GM19351 (cell line): ENCODE data around the gene NR3C2.
A peak's percentile ranks its signal among the peaks of the same experiment; 100 is the strongest.

Experiments used
- ATAC-seq: cut with Tn5 transposase; IDR thresholded peaks from one replicate; pipeline ENCODE4 v1.9.1; 2021; ENCODE audit warnings: mild to moderate bottlenecking, moderate library complexity; ENCODE audit not compliant: unreplicated experiment

NR3C2 gene

DNA sequence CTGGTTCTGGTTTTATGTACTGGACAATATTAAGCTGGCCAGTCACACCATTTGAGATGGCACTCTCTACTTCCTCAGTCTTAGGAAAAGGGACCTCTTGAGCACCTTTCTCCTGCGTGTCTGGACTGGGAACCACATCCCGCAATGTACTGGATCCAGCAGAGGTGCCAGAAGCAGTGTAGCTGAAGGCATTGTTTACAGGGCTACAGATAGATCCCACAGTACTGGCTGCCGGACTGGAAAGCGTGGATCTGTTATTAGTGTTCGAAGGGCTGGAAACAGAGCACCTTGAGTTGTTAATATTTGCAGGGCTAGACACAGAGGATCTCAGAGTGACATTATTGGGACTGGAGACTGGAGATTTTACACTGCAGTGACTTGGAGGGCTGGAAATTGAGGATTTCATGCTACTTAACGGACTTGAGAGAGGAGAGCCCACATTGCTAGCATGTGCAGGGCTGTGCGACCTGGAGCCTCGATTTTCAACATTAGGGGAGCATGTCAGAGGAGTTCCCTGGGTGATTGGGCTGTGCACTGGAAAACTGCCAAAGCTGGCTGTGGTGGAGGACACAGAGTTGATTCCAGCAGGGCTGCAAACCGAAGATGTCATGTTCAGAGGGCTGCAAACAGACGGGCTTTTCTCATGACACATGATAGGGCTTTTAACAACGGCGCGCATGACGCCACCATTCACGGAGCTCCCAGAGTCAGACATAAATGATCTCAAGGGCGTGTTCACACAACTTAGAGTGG, 6.4 kb downstream of the NR3C2 start:
- no peak for ATAC-seq

DNA sequence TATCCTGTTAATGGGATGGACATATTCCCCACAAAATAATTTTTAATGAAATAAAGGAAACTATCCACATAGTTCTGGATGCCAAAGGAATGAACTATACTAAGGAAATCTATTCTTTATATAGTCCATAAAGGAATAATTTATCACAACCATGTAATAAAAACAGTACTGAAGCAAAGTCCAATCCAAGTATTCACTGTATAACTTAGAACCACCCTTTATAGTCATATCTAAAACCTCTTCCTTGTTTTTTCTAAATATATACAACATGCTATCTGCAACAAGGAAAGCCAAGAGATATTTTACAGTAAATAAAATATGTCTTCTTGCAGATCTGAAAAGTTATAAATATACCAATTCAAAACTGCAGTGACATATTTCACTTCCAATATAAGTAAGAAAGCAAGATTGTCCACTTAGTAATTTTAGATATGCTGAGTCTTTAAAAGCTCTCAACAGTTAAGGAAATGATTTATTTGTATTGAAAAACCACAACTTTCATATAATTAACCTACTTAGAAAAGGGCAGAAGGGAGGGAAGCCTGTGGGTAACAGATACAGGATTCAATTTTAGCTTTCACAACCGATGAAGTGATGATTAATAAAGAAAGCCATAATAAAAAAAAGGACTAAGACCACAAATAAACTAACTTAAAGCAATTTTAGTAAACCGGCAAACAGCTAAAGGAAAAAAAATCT, 8.0 kb downstream of the NR3C2 start:
- ATAC-seq = no peak

DNA sequence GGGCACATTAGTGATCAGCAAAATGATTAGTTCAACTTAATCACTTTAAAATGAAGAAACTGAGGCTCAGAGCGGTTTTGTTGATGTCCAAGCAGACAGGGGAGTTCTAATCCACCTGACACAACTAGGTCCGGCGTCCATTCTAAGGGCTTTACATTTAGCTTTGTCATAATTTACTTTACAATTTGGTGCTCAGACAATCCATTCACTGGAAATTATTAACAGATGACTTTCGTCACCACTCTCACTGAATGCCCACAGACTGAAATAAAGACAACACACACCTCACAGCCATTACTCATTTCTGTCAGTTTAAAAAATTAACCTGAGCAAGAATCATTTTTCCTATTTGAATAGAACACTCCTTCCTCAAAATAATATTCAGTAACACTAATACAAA, 10.8 kb downstream of the NR3C2 start:
- no peak for ATAC-seq

DNA sequence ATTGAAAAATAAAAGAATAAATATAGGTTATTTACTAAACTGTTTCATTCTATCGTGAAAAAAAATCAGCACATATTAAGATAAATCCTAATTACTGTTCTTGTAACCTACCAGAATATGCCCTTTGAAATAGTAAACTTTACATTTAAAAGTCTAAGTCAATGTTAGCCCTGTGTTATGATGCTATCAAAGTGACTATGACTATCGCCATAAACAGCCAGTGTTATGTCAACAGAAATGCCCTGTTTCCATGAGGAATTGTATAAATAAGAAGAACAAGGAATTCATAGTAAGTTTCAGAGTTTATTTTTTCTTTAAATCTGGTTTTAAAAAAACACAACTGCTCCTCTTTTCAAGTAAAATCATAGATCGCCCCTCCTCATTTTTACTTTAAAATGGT, 11.4 kb downstream of the NR3C2 start:
- ATAC-seq = no peak

DNA sequence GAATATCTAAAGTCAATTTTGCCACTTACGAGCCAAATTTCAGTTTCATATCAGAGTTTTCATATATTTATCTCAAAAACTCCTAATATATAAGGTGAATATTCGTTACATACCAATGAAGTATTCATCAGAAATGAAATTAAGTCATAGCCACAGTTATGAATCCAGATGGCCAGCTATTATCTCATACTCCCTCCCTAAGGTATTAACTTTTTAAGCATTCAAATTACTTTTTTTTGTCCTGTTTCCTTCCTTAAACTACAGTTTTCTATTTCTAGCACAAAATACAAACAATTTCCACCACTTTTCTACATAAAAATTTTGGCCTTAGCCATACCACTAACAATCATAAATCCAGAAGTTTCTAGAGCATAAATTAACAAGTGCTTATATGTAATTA, 13.0 kb downstream of the NR3C2 start:
- ATAC-seq = no peak

DNA sequence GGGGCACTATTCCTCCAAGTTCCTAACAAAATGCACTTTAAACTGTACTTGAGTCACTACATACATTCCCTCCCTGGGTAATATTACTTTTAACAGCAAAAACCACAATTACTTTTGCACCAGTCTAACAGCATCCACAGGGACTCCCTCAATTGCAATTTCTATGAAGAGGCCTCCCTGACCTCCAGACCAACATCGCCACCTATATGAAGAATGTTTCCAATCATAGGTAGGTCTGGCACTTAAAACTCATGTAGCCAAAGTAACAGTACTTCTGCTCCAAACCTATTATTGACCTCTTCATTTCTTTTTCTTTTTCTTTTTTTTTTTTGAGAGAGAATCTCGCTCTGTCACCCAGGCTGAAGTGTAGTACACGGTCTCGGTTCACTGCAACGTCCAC, 15.6 kb downstream of the NR3C2 start:
- no peak for ATAC-seq

DNA sequence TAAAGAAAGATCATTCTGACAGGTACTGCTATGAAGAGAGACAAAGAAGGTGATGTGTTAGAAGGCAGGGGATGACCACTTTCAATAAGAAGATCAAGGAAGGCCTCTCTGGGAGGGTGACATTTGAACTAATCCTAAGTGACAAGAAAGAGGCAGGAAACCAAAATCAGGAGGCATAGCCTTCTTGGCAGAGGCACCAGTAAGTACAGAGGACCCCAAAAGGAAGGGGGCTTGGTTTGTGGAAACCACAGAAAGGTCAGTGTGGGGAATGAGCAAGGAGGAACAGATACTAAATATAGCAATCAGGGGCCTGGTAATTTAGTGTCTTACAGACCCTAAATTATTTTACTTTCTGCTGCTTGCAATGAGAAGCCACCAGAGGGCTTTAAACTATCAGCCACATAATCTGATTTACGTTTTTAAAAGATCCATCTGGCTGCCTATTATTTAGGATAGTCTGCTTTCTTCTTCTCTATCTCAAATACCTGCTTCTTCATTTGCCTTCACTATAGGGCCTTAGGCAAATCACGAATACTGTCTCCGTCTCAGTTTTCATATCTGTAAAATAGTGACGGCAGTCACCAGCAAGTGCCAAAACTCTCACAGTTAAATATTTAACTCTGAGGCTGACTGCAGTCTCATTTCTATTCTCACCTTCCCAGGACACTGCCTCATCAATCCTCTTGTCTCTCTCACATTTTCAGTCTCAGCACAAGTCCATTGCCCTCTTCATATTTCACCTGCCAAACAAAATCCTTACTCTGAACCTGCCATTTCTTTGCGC, 16.7 kb downstream of the NR3C2 start:
- peak; percentile 43 for ATAC-seq

DNA sequence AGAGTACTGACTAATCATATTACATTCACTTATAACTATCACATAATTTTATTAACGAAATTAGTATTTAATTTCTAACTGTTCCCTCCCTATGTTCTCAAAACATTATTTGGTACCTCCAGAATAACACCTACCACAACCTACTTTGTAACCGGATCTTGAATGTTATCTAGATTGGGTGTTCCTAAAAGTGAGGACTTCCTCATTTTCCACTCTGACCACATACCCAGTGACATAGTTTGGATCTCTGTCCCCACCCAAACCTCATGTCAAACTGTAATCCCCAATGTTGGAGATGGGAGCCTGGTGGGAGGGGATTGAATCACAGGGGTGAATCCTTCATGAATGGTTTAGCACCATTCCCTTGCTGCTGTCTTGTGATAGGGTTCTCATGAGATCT, 21.8 kb downstream of the NR3C2 start:
- no peak for ATAC-seq

DNA sequence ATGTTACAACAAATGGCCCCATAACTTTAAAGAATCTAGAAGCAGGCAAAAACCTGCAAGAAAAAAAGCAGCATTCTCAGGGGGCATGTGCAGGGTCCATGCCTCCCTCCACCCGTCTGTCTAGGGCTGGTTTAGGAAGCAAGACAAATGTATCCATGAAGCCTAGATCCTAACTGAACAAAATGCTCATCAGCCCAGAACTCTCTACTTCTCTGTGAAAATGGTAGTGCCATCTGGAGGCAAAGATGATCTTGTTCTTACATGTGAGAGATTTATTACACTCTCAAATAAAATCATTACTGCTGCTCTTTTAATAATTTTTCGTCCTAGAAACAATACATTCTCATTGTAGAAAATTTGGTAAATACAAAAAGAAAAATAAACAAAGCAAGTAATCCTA, 26.7 kb downstream of the NR3C2 start:
- no peak for ATAC-seq

DNA sequence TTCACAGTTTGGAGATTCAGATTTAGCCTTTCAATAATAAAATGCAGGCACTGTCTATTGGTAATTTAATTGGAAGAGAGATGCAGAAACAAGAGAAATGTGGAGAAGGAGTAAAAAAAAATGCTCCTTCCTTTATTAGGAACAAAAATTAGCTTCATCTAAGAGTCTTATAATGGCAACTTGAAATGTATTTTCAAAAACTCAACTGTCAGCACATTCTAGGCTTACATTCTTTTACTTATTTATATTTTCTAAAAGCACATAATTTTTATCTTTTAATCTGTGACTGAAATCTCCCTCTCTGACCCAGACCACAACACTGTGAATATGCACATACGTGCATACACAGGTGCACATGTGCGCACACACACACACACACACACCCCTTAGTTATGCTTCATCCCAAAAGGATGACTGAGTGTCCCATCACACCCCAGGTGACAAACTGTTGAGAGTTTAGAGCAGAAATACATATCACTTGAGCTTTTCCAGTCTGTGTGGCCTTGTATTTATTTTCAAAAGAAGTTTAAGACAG, 29.7 kb downstream of the NR3C2 start:
- no peak for ATAC-seq

DNA sequence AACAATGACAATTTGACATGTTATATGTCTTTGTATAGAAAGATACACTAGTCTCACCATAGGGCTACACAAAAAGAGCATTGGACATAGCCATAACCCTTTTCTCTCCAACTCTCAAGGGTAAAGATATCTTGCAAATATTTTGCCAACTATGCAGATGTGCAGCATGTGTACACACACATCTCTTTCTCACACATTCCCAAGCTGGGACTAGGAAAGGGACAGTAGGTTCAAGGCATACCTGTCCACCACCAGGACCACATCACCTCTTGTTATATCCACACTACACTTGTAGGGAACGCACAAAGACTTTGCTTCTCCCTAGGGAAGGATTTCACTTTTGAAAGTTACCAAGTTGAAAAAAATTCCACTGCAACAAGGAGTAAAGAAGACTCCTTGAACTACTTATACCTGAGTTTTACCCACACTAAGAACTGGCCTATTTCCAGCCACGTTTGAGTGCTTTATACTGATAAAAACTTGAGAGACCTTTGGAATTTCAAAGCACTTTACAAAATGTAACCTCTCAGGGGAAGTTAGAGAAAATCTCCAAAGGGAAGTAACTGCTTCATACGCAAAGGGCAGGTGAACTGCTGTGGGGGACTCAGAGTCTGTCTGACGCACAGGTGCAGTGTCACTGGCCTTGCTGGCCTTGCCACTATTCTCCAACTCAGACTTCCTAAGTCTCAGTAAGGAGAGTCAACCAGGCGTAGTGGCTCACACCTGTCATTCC, 36.9 kb downstream of the NR3C2 start:
- ATAC-seq = no peak

DNA sequence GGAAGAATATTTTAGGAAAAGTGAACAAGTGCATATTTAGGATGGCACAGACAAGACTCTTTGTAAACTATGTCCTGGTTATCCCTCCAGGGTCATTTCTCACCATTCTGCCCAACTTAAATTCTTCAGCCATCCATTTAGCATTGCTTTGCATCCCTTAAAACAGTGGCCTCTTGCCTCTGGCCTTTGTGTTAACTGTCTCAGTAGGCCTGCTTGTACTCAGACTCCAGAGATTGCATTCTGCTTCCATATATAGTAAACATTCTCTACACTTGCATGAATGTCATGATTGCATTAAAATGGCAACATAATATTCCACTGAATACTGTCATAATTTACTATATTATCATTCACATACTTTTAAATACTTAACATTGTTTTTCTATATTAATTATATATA, 43.2 kb downstream of the NR3C2 start:
- no peak for ATAC-seq

DNA sequence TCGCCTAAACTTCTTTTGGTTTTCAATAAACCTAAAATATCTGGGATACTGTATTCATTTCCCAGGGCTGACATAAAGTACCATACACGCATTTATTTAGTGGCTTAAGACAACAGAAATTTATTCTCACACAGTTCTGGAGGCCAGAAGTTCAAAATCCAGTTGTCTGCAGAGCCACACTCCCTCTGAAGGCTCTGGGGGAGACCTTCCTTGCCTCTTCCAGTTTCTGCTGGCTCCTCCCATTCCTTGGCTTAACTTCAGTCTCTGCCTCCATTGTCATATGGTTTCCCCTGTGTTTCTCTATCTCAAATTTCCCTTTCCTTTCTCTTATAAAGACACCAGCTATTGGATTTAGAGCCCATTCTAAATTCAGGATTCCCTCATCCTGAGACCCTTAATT, 44.4 kb downstream of the NR3C2 start:
- no peak for ATAC-seq

DNA sequence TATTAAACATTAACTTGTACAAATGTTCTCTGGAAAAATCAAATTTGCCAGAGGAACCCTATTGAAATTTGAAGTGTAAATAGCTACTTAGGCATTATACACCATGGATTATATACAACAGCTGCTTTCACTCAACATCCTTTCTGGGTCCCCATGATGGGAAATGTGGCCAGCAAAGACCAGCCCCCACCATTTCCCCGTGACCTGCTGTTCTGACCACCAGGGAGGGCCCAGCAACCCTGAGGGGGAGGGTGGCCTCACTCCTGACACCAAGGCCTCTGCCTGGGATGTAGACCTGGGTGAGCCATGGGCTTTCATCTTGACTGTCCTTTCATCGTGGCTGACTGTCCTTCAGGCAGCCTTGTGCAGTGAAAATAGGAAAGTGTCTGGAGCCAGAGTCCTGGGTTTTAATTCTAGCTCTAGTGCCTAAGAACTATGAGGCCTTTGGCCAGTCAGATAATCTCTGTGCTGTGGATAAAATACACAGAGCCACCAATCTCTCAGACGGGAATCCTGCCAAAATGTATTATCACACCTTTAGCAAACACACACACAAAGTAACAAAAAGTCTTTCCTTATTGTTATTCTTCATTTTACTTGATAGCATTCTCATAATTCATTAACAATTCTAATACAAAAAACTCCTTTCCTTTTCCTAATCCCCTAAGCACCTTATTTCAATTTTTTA, 45.1 kb downstream of the NR3C2 start:
- no peak for ATAC-seq

DNA sequence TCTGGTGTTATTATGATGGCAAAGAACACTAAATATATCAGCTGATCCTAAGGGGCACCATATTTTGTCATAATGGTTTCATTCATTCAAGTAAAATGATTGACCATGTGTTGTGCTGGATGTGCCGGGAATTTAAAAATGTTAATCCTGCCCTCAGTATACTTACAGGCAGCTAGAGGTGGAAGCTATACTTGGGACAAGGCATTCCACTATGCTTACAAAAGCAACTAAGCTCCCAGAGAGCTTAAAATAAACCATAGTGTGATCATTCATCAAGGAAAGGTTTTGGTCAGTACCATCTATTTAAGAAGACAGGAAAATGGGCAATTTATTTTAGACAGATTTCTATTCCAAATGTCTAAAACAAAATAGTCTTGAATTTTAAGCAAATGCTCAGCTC, 46.4 kb downstream of the NR3C2 start:
- ATAC-seq = no peak

DNA sequence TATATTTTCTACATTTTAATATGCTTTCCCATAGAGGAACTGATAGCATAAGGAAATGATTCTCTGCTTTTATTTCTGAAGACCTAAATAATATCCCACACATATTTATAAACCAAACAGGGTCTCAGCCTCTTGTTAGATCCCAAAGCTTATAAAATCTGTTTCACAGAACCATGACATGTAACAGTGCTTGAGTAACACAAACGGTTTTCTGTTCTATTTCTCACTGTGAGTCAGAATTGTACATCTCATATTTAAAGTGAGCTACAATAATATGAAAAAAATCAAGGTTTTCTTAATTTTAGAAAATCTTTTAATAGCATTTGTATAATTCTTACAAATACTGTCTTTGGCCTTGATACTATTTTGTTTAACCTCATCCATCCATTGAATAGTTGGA, 51.2 kb downstream of the NR3C2 start:
- ATAC-seq = no peak

DNA sequence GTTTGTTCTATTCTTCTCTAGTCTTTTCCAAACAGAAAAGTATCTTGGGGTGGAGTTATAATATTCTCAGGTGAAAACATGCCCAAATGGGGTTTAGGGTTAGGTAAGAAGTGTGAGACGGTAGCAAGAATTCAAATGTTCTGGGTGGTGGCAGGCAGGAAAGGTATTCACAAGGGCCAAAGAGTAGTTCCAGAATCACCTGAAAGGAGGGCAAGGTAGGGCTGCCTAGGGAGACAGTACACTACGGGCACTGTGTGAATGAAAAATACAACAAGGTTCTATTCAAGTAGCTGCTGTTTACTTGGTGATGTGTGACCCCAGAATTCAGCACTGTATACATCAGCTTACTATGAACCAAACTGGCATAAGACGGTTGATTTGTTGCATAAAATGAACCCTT, 51.9 kb downstream of the NR3C2 start:
- ATAC-seq = no peak

DNA sequence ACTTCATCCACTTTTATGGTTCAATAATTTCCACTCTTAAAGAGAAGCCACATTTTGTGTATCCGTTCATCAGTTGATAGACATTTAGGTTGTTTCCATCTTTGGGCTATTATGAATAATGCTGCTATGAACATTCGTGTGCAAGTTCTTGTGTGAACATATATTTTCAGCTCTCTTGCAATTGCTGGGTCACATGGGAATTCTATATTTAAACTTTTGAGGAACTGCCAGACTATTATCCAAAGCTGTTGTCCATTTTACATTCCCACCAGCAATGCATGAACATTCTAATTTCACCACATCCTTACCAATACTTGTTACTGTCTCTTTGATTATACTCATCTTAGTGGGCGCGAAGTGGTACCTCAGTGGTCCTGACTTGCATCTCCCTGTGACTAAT, 61.9 kb downstream of the NR3C2 start:
- no peak for ATAC-seq

DNA sequence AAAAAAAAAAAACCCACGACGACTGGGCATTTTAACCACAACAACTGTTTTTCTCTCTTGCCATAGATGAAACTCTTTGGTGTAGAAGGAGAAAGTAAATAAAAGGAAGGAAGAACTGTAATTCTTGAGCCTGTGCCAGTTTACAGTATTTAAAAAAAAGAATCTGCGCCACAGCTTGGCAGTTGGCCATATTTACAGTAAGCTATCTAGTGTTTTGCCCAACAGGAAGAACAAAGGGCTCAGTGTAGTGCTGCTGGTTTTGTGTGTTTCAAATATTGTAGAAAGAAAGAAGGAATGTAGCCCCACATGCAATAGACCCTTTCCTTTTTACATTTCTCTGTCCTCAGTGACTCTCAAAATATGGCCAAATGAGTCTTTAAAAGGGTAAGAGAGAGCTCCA, 66.1 kb downstream of the NR3C2 start:
- ATAC-seq = no peak

DNA sequence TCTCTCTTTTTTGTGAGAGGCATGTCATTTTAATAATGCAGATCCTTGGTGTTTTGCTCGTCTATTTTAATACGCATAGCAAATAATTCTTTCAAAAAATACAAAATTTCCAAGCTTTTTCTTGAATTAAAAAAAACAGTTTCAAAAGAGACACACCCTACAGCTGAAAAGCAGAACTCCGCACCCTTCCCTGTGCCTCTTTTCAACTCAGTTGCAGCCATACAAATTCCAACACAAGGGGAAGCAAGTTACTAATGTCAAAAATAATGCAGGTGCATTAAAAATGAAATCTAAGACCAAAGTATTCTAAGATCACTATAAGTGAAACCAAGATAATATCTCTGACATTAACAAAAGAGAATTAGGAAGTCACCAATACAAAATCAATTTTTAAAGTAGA, 66.6 kb downstream of the NR3C2 start:
- no peak for ATAC-seq
